IPS-15b (cell line): Measurements from ENCODE around the gene UNC13D.
"Not testable (repeated sequence)": the region's sequence is repeated elsewhere in the genome, so short reads cannot be mapped to it uniquely, and the experiment has no call there.

Source experiments
- H3K27me3 ChIP-seq: one replicate; pipeline ENCODE4 v1.6.1; 2013; ENCODE audit warnings: low read length; ENCODE audit not compliant: control insufficient read depth, insufficient read depth
- H3K36me3 ChIP-seq: one replicate; pipeline ENCODE4 v1.6.1; 2013; ENCODE audit warnings: low read length; ENCODE audit not compliant: control insufficient read depth, insufficient read depth
- H3K4me1 ChIP-seq: one replicate; pipeline ENCODE4 v1.6.1; 2013; ENCODE audit warnings: mild to moderate bottlenecking, low read length; ENCODE audit not compliant: control insufficient read depth, insufficient read depth
- H3K4me3 ChIP-seq: one replicate; pipeline ENCODE4 v1.5.1; 2013; ENCODE audit warnings: low read depth, low read length
- H3K9ac ChIP-seq: one replicate; pipeline ENCODE4 v1.6.1; 2013; ENCODE audit warnings: low read depth, mild to moderate bottlenecking, low read length
- H3K9me3 ChIP-seq: one replicate; pipeline ENCODE4 v1.6.1; 2013; ENCODE audit warnings: mild to moderate bottlenecking, low read length; ENCODE audit not compliant: control insufficient read depth, insufficient read depth

The UNC13D gene

GRCh38 chr17:75855310-75856061 is 11.3 kb upstream of the UNC13D start, which contains the start of gene WBP2:
Gene WBP2, minus strand, starts transcription at chr17:75855335. Its CDS starts 38 bp downstream, at chr17:75855297.
- Histone ChIP-seq H3K4me1 (no peaks in the 10 kb centered on the region), H3K9ac (peak within 1 kb of the TSS; percentile 83), H3K36me3 (peaks cover 7% of the 10 kb centered on the region), H3K27me3 (no peaks in the 10 kb centered on the region), H3K9me3 (no peaks in the 10 kb centered on the region), H3K4me3 (peak within 1 kb of the TSS; percentile 95)

GRCh38 chr17:75854881-75855309 is 10.7 kb upstream of the UNC13D start:
- peak overlapping the region; percentile 83 for H3K9ac ChIP-seq
- peak overlapping the region; percentile 79 for H3K4me3 ChIP-seq
- H3K4me1 ChIP-seq, result no peaks in the 10 kb centered on the region

GRCh38 chr17:75854101-75854748 is 10.0 kb upstream of the UNC13D start:
- H3K9me3 ChIP-seq, result no peaks in the 10 kb centered on the region
- H3K27me3 ChIP-seq, result no peaks in the 10 kb centered on the region
- H3K4me3 ChIP-seq, result peak overlapping the region; percentile 79
- H3K36me3 ChIP-seq, result peaks cover 14% of the 10 kb centered on the region
- peak overlapping the region; percentile 83 for H3K9ac ChIP-seq
- H3K4me1 ChIP-seq, result no peaks in the 10 kb centered on the region

More at GRCh38 chr17:75854881-75855309, 10.7 kb upstream of the UNC13D start:
- Histone ChIP-seq H3K9me3 (no peaks in the 10 kb centered on the region), H3K36me3 (peaks cover 8% of the 10 kb centered on the region), H3K27me3 (no peaks in the 10 kb centered on the region)

- Histone ChIP-seq H3K9ac (no peak overlapping the region), H3K9me3 (no peaks in the 10 kb centered on the region), H3K4me1 (no peaks in the 10 kb centered on the region), H3K36me3 (peaks cover 14% of the 10 kb centered on the region), H3K27me3 (no peaks in the 10 kb centered on the region), H3K4me3 (no peak overlapping the region)
Observed at GRCh38 chr17:75853433-75853832, 9.2 kb upstream of the UNC13D start.

GRCh38 chr17:75851693-75851991 is 7.4 kb upstream of the UNC13D start:
- H3K4me3 ChIP-seq, H3K27me3 ChIP-seq, H3K4me1 ChIP-seq, H3K9me3 ChIP-seq, H3K9ac ChIP-seq: not testable (repeated sequence)
- peaks cover 32% of the 10 kb centered on the region for H3K36me3 ChIP-seq

GRCh38 chr17:75850928-75851692 is 6.9 kb upstream of the UNC13D start:
- Histone ChIP-seq H3K9me3 (no peaks in the 10 kb centered on the region), H3K27me3 (no peaks in the 10 kb centered on the region), H3K9ac (no peak overlapping the region), H3K4me3 (no peak overlapping the region), H3K36me3 (peaks cover 37% of the 10 kb centered on the region), H3K4me1 (no peaks in the 10 kb centered on the region)

GRCh38 chr17:75849724-75850123 is 5.5 kb upstream of the UNC13D start:
- Histone ChIP-seq H3K9ac (no peak overlapping the region), H3K4me3 (no peak overlapping the region), H3K36me3 (peaks cover 39% of the 10 kb centered on the region), H3K4me1 (no peaks in the 10 kb centered on the region), H3K27me3 (no peaks in the 10 kb centered on the region), H3K9me3 (no peaks in the 10 kb centered on the region)

- Histone ChIP-seq H3K36me3 (peaks cover 39% of the 10 kb centered on the region), H3K4me3 (no peak overlapping the region), H3K4me1 (no peaks in the 10 kb centered on the region), H3K9me3 (no peaks in the 10 kb centered on the region), H3K27me3 (no peaks in the 10 kb centered on the region), H3K9ac (no peak overlapping the region)
Observed at GRCh38 chr17:75849279-75849646, 5.1 kb upstream of the UNC13D start.

GRCh38 chr17:75848523-75849278 is 4.5 kb upstream of the UNC13D start:
- Histone ChIP-seq H3K36me3 (peaks cover 39% of the 10 kb centered on the region), H3K27me3 (no peaks in the 10 kb centered on the region), H3K4me3 (no peak overlapping the region), H3K4me1 (no peaks in the 10 kb centered on the region), H3K9ac (no peak overlapping the region), H3K9me3 (no peaks in the 10 kb centered on the region)

- no peaks in the 10 kb centered on the region for H3K4me1 ChIP-seq
- H3K9me3 ChIP-seq, result no peaks in the 10 kb centered on the region
- H3K9ac ChIP-seq, result no peak overlapping the region
- no peaks in the 10 kb centered on the region for H3K27me3 ChIP-seq
- peaks cover 39% of the 10 kb centered on the region for H3K36me3 ChIP-seq
- no peak overlapping the region for H3K4me3 ChIP-seq
Observed at GRCh38 chr17:75847614-75848522, 3.7 kb upstream of the UNC13D start.
